Measurements from ENCODE around the gene FAM124A. TPM values are rescaled to one million over a fixed set of nuclear protein-coding genes. Genes with fewer than 3 reads are reported as not detected.

FAM124A gene
- total RNA-seq, 1 donor from 2014 or later: 1.5 TPM

- Mint-ChIP-seq H3K4me1 (ENCODE audit: low read depth) (peaks cover under 1% of the 10 kb centered on the region), H3K9me3 (ENCODE audit: low read depth) (no peaks in the 10 kb centered on the region), H3K27ac (no peak overlapping the region), H3K4me3 (ENCODE audit: low read depth) (no peak overlapping the region), H3K36me3 (ENCODE audit: insufficient read depth) (no peaks in the 10 kb centered on the region), H3K27me3 (peaks cover 28% of the 10 kb centered on the region)
- TF ChIP-seq, protein P1, sequence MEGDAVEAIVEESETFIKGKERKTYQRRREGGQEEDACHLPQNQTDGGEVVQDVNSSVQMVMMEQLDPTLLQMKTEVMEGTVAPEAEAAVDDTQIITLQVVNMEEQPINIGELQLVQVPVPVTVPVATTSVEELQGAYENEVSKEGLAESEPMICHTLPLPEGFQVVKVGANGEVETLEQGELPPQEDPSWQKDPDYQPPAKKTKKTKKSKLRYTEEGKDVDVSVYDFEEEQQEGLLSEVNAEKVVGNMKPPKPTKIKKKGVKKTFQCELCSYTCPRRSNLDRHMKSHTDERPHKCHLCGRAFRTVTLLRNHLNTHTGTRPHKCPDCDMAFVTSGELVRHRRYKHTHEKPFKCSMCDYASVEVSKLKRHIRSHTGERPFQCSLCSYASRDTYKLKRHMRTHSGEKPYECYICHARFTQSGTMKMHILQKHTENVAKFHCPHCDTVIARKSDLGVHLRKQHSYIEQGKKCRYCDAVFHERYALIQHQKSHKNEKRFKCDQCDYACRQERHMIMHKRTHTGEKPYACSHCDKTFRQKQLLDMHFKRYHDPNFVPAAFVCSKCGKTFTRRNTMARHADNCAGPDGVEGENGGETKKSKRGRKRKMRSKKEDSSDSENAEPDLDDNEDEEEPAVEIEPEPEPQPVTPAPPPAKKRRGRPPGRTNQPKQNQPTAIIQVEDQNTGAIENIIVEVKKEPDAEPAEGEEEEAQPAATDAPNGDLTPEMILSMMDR (IDR thresholded peaks at IDR 0.05; ENCODE audit: unreplicated experiment): no peak
- DNase-seq (ENCODE audit: low spot score, unreplicated experiment): no peak
Observed at GRCh38 chr13:51178456-51179074, 43.6 kb upstream of the FAM124A start.

DNA sequence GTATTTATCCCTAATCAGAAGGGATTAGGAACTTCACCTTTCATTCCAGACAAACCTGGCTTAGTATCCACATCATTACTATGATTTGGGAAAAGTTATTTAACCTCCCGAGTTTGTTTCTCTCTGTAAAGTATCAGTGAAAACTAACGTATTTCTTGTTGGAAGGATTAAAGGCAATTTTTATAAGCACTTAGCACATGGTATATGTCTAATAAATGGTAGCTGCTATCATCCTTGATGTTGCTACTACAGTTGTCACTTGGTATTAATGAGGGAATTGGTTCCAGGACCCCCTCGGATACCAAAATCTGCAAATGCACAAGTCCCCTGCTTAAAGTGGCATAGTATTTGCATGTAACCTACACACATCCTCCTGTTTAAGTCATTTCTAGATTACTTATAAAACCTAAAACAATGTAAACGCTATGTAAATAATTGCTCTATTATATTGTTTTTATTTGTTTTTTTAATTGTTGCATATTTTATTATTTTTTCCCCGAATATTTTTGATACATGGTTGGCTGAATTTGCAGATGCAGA, 42.7 kb upstream of the FAM124A start:
- no peaks in the 10 kb centered on the region for H3K4me1 Mint-ChIP-seq (ENCODE audit: low read depth)
- no peak overlapping the region for H3K27ac Mint-ChIP-seq
- peaks cover 25% of the 10 kb centered on the region for H3K27me3 Mint-ChIP-seq
- H3K4me3 Mint-ChIP-seq (ENCODE audit: low read depth): no peak overlapping the region
- DNase-seq (ENCODE audit: low spot score, unreplicated experiment): no peak
- no peaks in the 10 kb centered on the region for H3K36me3 Mint-ChIP-seq (ENCODE audit: insufficient read depth)
- H3K9me3 Mint-ChIP-seq (ENCODE audit: low read depth): no peaks in the 10 kb centered on the region
- TF ChIP-seq, protein P1 (IDR thresholded peaks at IDR 0.05; ENCODE audit: unreplicated experiment): no peak

DNA sequence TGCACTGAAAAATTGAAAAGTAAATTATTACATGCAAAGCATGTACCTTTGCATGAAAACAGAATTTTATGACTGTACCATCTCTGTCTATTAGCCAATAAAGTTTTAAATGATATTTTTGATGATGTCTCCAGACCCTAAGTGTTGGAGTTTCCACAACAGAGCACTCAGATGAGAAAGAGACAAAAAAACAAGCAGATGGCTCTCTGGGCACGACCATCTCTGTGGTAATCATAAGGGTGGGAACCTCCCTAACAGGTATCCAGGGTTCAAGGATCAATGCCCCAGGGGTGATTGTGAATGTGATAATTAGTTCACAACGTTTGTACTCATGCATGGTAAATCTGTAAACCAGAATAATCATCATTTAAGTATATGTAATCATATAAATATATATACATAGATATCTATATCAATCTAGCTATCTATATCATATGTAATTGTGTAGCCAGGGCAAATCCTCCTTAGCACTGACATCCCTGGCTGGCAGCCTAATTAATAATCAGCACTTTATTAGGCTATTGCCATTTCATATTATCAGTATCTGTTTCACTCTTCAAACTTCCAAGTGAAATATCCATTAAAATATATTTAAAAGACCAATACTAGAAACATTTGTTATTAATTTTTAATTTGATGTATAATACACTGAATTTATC, 41.2 kb upstream of the FAM124A start:
- Mint-ChIP-seq H3K27ac (no peak overlapping the region), H3K9me3 (ENCODE audit: low read depth) (no peaks in the 10 kb centered on the region), H3K27me3 (peaks cover 11% of the 10 kb centered on the region), H3K4me1 (ENCODE audit: low read depth) (no peaks in the 10 kb centered on the region), H3K36me3 (ENCODE audit: insufficient read depth) (no peaks in the 10 kb centered on the region), H3K4me3 (ENCODE audit: low read depth) (no peak overlapping the region)
- TF ChIP-seq, protein P1 (IDR thresholded peaks at IDR 0.05; ENCODE audit: unreplicated experiment): no peak
- no peak for DNase-seq (ENCODE audit: low spot score, unreplicated experiment)

GRCh38 chr13:51181786-51182383, 40.3 kb upstream of the FAM124A start:
- H3K4me3 Mint-ChIP-seq (ENCODE audit: low read depth): no peak overlapping the region
- H3K27me3 Mint-ChIP-seq: peaks cover 11% of the 10 kb centered on the region
- no peaks in the 10 kb centered on the region for H3K36me3 Mint-ChIP-seq (ENCODE audit: insufficient read depth)
- no peaks in the 10 kb centered on the region for H3K9me3 Mint-ChIP-seq (ENCODE audit: low read depth)
- H3K27ac Mint-ChIP-seq: no peak overlapping the region
- DNase-seq (ENCODE audit: low spot score, unreplicated experiment): no peak
- TF ChIP-seq, protein P1 (IDR thresholded peaks at IDR 0.05; ENCODE audit: unreplicated experiment): no peak
- no peaks in the 10 kb centered on the region for H3K4me1 Mint-ChIP-seq (ENCODE audit: low read depth)

GRCh38 chr13:51191743-51192142, 30.5 kb upstream of the FAM124A start:
- Mint-ChIP-seq H3K4me3 (ENCODE audit: low read depth) (no peak overlapping the region), H3K27me3 (peaks cover 28% of the 10 kb centered on the region), H3K4me1 (ENCODE audit: low read depth) (peaks cover 3% of the 10 kb centered on the region), H3K36me3 (ENCODE audit: insufficient read depth) (no peaks in the 10 kb centered on the region), H3K27ac (no peak overlapping the region), H3K9me3 (ENCODE audit: low read depth) (no peaks in the 10 kb centered on the region)
- DNase-seq (ENCODE audit: low spot score, unreplicated experiment): no peak
- TF ChIP-seq, protein P1 (IDR thresholded peaks at IDR 0.05; ENCODE audit: unreplicated experiment): no peak

Measured in progenitor cell of endocrine pancreas (in vitro differentiated cells).